ENCODE measurements around the gene MARF1. TPM values are rescaled to one million over a fixed set of nuclear protein-coding genes. Genes with fewer than 3 reads are reported as not detected.

The MARF1 gene
- total and polyA plus RNA-seq, 3 donors from 2014 or later, result 30.9 to 57.9 (median 49.7) TPM

DNA sequence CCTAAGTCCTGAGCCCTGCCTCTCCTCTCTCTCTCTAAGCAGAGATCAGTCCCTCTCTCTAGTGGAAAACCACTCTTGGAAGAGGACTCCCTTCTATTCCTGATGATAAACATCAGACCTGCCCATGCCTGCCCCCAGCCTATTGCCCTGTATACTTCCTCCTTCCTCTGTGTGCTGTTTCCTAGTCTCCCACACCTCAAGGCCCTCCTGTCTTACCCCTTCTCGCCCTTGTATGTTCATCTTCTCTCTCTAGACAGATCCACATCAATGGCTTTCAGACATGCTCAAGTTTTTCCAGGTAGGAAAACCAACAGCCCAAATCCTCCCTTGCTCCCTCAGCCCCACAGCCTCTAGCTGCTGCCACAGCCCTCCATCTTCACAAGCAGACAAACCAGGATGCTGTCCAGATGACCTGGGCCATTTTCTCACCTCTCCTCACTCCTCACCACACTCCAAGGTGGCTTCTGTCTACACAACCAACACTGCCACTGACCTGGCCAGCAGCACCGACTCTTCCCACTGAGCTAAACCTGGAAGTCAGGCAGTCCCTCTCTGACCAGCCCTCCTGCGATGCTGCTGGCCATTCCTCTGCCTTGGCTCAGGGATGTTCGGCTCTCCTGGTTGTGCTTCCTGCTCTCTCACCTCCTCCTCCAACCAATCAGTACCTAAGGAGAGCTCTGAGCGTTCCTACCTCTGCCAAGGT, 36.3 kb downstream of the MARF1 start:
- intact Hi-C loops (cut with DNase I; ENCODE audit: low total_unique reads), result no loop called here
- WGBS, 2 donors, result 95% methylated on average over 5 of the region's 5 CpGs
- H3K36me3 ChIP-seq (ENCODE audit: low read depth, missing control alignments), result no peaks in the 10 kb centered on the region
- no peaks in the 10 kb centered on the region for H3K27me3 ChIP-seq
- DNase-seq, result no peak
- peak overlapping the region in 1 of 2 donors; percentile 76 for H3K27ac ChIP-seq
- TF ChIP-seq POLR2A (IDR thresholded peaks at IDR 0.05), result no peak
- TF ChIP-seq, protein P1, sequence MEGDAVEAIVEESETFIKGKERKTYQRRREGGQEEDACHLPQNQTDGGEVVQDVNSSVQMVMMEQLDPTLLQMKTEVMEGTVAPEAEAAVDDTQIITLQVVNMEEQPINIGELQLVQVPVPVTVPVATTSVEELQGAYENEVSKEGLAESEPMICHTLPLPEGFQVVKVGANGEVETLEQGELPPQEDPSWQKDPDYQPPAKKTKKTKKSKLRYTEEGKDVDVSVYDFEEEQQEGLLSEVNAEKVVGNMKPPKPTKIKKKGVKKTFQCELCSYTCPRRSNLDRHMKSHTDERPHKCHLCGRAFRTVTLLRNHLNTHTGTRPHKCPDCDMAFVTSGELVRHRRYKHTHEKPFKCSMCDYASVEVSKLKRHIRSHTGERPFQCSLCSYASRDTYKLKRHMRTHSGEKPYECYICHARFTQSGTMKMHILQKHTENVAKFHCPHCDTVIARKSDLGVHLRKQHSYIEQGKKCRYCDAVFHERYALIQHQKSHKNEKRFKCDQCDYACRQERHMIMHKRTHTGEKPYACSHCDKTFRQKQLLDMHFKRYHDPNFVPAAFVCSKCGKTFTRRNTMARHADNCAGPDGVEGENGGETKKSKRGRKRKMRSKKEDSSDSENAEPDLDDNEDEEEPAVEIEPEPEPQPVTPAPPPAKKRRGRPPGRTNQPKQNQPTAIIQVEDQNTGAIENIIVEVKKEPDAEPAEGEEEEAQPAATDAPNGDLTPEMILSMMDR (IDR thresholded peaks at IDR 0.05), result no peak
- H3K9me3 ChIP-seq, result no peaks in the 10 kb centered on the region
- H3K4me3 ChIP-seq, result no peak overlapping the region
- H3K4me1 ChIP-seq, result peaks cover 8% of the 10 kb centered on the region

DNA sequence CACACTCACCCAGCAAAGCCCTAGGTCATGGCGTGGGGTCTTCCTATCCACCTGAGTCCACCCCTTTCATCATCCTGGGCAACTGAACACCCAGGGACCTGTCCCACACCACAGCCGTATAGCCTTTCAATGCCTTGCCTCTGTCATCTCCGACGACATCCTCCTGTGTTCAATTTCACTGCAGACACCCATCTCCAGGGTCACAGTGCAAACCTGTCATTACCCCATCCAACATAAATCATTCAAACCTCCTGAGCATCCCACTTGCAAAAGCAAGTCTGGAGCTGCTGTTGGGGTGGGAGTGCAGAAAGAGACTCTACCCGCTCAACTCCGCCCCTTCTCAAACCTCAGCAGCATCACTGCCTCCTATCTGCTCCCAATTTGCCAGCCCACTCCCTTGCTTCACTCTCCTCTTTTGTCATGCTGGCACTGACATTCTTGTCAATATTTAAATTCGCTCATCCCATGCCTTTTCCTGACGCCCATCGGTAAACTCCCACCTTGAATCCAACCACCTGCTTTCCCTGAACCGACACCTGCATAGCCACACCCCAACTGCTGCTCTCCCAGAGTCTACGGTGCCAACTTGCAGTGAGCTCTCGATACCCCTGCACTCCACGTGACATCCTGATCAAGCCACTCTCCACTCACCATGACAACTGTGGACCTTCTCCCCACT, 37.0 kb downstream of the MARF1 start:
- H3K36me3 ChIP-seq (ENCODE audit: low read depth, missing control alignments), result no peaks in the 10 kb centered on the region
- H3K27ac ChIP-seq, result no peak overlapping the region
- DNase-seq, result no peak
- intact Hi-C loops (cut with DNase I; ENCODE audit: low total_unique reads), result no loop called here
- H3K4me3 ChIP-seq, result no peak overlapping the region
- TF ChIP-seq, protein P1 (IDR thresholded peaks at IDR 0.05), result no peak
- TF ChIP-seq POLR2A (IDR thresholded peaks at IDR 0.05), result no peak
- peaks cover 8% of the 10 kb centered on the region for H3K4me1 ChIP-seq
- H3K27me3 ChIP-seq, result no peaks in the 10 kb centered on the region
- 93 to 95% methylated on average over 13 of the region's 13 CpGs for WGBS, 2 donors
- H3K9me3 ChIP-seq, result no peaks in the 10 kb centered on the region

DNA sequence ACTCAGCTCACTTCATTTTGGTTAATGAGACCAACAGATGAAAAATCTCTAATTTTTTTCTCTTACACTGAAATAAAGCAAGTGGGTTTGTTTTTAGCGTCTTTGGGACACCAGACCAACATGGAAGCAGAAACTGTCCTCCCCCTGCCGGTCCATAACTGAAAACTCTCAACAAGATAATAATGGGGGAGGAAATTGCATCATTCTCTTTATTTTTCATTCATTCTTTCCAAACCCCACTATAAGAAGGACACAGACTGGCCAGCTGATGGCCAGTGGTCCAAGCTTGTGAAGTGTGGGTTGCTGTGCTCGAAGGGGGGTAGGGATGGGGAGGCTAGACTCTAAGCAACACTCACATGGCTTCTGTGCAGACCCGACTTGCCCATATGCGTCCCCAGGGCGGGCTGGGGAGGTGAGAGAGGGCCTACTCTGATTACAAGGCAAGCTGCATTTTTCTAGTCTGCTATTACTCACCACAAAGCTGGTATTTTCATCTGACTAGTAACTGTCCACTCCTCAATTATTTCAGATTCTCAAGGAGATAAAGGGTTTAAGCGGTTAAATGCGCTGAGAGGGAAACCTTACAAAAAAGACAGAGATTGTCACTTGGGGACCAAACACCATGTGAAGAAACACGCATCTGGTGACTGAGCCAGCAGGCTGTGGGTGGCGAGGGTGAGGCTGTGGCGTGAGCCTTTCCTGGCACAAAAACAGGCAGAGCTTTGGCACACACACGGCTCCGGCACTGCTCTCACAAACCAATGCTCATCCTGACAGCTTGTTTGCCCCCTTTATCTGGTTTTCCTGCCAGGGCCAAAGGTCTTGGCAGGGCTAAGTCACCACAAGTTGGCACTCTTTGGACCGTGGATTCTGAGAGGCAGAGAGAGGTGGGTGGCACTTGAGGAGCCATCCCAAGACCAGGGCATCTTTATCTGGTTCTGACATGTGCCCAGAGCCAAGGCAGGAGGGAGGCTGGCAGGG, 38.2 kb downstream of the MARF1 start:
- WGBS, 2 donors, result 90 to 94% methylated on average over 11 to 14 of the region's 14 CpGs
- intact Hi-C loops (cut with DNase I; ENCODE audit: low total_unique reads), result no loop called here
- no peaks in the 10 kb centered on the region for H3K36me3 ChIP-seq (ENCODE audit: low read depth, missing control alignments)
- TF ChIP-seq POLR2A (IDR thresholded peaks at IDR 0.05), result no peak
- TF ChIP-seq, protein P1 (IDR thresholded peaks at IDR 0.05), result no peak
- no peak for DNase-seq
- H3K9me3 ChIP-seq, result no peaks in the 10 kb centered on the region
- H3K27me3 ChIP-seq, result no peaks in the 10 kb centered on the region
- H3K27ac ChIP-seq, result no peak overlapping the region
- peaks cover 8% of the 10 kb centered on the region for H3K4me1 ChIP-seq
- H3K4me3 ChIP-seq, result no peak overlapping the region

DNA sequence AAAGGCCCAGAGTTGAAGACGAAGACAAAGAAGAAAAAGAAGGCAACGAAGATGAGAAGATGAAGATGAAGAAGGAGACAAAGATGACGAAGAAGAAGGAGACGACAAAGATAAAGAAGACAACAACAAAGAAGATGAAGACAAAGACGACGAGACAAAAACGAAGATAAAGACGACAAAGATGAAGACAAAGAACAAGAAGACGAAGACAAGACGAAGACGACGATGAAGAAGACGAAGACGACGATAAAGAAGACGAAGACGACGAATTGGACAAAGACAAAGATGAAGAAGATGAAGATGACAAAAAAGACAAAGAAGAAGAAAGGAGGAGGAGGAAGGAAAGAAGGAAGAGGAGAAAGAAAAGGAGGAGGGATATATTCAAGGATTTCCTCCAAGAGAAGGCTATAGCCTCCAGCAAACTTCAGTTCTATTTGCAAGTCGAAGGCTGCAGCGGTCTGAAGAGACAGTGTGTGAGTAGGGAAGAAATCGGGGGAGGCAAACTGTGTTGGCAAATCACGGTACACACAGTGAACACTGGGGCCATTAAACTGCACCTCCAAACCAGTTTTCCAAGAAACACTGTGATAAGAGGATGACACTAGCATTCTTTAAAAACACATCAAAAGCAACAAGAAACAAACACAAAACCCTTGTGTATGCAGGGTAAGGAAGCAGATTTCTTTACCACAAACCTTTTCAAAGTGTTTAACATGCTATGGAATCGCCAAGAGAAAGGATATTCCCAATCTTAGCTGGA, 40.5 kb downstream of the MARF1 start:
- no peaks in the 10 kb centered on the region for H3K36me3 ChIP-seq (ENCODE audit: low read depth, missing control alignments)
- TF ChIP-seq, protein P1 (IDR thresholded peaks at IDR 0.05), result no peak
- no peak for TF ChIP-seq POLR2A (IDR thresholded peaks at IDR 0.05)
- no peaks in the 10 kb centered on the region for H3K9me3 ChIP-seq
- H3K4me1 ChIP-seq, result peaks cover 4% of the 10 kb centered on the region
- H3K4me3 ChIP-seq, result no peak overlapping the region
- H3K27ac ChIP-seq, result no peak overlapping the region
- 91 to 94% methylated on average over 23 of the region's 23 CpGs for WGBS, 2 donors
- intact Hi-C loops (cut with DNase I; ENCODE audit: low total_unique reads), result no loop called here
- DNase-seq, result no peak
- no peaks in the 10 kb centered on the region for H3K27me3 ChIP-seq
